Measurements from ENCODE around the gene LIN7B. TPM values are rescaled to one million over a fixed set of nuclear protein-coding genes. Genes with fewer than 3 reads are reported as not detected.
"Not testable (repeated sequence)": the region's sequence is repeated elsewhere in the genome, so short reads cannot be mapped to it uniquely, and the experiment has no call there.

The LIN7B gene, protein sequence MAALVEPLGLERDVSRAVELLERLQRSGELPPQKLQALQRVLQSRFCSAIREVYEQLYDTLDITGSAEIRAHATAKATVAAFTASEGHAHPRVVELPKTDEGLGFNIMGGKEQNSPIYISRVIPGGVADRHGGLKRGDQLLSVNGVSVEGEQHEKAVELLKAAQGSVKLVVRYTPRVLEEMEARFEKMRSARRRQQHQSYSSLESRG
- 4.9 and 7.8 TPM in 2 replicates for total RNA-seq

DNA sequence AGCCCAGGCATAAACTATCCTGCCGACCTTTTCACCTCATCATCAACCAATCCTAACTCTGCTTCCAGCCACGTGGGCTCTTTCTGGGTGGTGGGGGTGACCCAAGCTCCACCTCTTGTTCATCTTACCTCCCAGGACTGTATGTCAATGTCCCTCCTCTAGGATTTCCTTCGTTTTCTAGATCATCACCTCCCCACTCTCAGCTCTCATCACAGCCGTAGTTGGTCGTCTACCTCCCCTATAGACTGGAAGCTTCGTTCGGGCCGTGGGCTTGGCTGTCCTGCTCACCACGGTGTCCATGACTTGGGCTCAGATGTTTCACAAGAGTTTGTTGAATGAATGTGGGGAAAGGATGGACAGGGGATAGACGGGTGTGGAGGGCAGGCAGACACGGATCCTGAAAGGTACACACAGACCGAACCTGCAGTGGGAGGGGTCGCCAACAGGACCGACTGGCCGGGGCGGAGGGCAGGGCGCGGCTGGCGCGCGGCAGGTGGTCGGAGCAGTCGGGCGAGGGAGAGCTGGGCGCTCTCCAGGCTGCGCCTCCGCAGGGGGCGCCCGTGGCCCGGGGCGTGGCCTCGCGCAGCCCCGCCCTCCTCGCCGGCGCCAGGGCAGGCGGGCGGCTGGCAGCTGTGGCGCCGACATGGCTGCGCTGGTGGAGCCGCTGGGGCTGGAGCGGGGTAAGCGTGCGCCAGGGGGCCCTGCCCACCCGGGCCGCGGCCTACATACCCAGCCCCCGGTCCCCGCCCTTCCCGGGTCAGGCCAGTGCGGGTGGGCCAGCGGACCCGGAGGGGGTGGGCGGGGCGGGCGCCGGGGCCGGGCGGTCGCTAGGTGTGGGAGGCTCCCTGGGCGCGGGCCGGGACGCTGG lies at the start of gene LIN7B:
TSS of gene LIN7B (plus strand) at position 609 of the 868 bp plus-strand sequence. CDS start at position 644, 35 bp downstream.
- H3K27me3 Mint-ChIP-seq (ENCODE audit: insufficient read depth): peaks cover 2% of the 10 kb centered on the region
- H3K4me3 Mint-ChIP-seq: peak within 1 kb of the TSS; percentile 85
- H3K27ac Mint-ChIP-seq: peak within 1 kb of the TSS; percentile 53
- peaks cover 32% of the 10 kb centered on the region for H3K4me1 Mint-ChIP-seq (ENCODE audit: low read depth)
- intact Hi-C loops (cut with micrococcal nuclease): loop anchor here (1.0 to 10.0 kb wide), 4 partner anchors 14 to 479 kb away; partner anchors contain the start of genes DBP and SNRNP70
- peaks cover 4% of the 10 kb centered on the region for H3K36me3 Mint-ChIP-seq (ENCODE audit: low read depth)
- DNase-seq (ENCODE audit: low spot score): peak; percentile 74
- no peaks in the 10 kb centered on the region for H3K9me3 Mint-ChIP-seq

DNA sequence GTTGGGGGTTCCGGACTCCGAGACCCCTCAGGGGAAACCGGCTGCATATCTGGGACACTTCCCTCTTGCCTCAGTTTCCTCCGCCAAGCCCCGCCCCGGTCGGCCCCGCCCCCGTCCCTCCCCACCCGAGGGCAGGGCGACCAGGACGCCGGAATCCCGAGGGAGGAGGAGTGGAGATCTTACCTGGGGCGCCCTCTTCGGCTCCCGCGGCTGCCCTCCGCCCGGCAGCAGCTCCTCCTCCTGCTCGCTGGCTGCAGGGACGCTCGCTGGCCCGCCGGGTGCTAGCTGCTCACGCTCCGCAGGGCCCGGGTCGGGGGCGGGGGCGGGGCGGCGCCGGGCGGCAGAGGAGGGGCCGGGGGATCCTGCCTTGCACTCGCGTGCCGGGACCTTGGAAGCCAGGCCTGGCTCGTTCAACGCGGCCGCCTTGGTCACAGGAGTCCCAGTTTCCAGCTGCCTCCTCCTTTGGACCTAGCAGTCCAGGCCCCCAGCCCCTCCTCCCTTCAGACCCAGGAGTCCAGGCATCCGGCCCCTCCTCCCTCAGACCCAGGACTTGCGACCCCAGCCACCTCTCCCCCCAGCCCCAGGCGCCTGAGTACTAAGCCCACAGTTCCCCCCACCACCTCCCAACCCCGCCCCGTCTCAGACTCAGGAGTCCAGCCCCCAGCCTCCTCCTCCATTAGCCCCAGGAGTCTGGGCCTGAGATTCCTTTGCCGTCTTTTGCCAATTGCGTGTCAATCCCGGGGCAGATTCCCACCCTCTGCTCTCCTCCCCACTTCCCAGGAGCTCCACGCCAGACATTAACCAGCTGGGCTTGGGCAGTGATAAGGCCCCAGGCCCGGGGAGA lies 49.2 kb upstream of the LIN7B start, which contains the start of gene NTF4:
TSS of gene NTF4 (minus strand) at position 51 of the 844 bp plus-strand sequence. CDS start 2,821 bp downstream, outside the sequence.
- Mint-ChIP-seq H3K4me1 (ENCODE audit: low read depth) (no peaks in the 10 kb centered on the region), H3K27ac (peak within 1 kb of the TSS; percentile 10), H3K4me3 (peak within 1 kb of the TSS; percentile 13), H3K9me3 (no peaks in the 10 kb centered on the region), H3K27me3 (ENCODE audit: insufficient read depth) (peaks cover 62% of the 10 kb centered on the region), H3K36me3 (ENCODE audit: low read depth) (no peaks in the 10 kb centered on the region)
- intact Hi-C loops (cut with micrococcal nuclease): no loop called here
- no peak for DNase-seq (ENCODE audit: low spot score)

DNA sequence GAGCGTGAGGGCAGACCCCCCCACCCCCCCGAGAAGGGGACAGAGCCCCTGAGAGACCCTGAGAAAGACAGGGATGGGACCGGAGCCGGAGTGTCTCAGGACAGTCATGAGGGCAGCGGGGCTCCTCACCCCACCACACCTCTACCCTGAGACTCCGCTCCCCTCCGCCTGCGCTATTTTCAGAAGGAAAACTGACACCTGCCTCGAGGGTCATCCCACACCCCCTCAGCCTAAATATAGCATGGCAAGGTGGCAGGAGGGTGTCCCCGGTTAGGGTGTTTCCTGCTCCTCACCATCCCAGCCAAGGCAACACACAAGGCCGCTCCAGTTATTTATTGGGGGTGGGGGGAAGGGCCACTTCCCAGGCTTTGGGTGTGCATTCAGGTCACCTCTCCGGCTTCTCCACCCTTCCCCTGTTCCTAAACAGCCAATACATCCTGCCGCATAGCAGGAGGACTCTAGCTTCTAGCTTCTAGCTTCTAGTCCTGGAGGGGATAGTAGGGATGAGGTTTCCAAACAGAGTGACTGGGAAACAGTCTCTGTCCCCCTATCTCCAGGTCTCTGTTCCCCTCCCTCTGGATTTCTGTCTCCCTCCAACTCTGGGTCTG lies 48.2 kb upstream of the LIN7B start:
- Mint-ChIP-seq H3K36me3 (ENCODE audit: low read depth) (no peaks in the 10 kb centered on the region), H3K4me3 (no peak overlapping the region), H3K27me3 (ENCODE audit: insufficient read depth) (peaks cover 63% of the 10 kb centered on the region), H3K9me3 (no peaks in the 10 kb centered on the region), H3K27ac (no peak overlapping the region), H3K4me1 (ENCODE audit: low read depth) (no peaks in the 10 kb centered on the region)
- intact Hi-C loops (cut with micrococcal nuclease): no loop called here
- no peak for DNase-seq (ENCODE audit: low spot score)

DNA sequence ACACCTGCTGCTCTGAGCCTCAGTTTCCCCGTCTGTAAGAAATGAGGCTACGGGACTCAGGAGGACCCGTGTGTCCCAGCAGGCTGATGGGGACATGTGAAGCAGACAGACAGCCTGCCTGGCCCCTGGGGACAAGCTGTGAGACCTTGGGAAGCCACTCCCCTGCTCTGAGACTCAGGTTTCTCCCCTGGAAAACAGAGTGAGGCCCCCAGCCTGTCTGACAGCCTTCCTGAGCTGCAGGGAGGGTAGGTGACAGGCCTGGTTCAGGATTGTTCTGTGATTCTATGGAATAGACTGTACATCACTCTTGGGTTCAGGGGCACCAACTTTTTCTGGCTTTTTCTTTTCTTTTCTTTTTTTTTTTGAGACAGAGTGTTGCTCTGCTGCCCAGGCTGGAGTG lies 46.6 kb upstream of the LIN7B start:
- DNase-seq (ENCODE audit: low spot score): no peak
- Mint-ChIP-seq H3K9me3 (no peaks in the 10 kb centered on the region), H3K27me3 (ENCODE audit: insufficient read depth) (peaks cover 69% of the 10 kb centered on the region), H3K36me3 (ENCODE audit: low read depth) (no peaks in the 10 kb centered on the region), H3K4me3 (no peak overlapping the region), H3K4me1 (ENCODE audit: low read depth) (no peaks in the 10 kb centered on the region), H3K27ac (no peak overlapping the region)
- intact Hi-C loops (cut with micrococcal nuclease): no loop called here

DNA sequence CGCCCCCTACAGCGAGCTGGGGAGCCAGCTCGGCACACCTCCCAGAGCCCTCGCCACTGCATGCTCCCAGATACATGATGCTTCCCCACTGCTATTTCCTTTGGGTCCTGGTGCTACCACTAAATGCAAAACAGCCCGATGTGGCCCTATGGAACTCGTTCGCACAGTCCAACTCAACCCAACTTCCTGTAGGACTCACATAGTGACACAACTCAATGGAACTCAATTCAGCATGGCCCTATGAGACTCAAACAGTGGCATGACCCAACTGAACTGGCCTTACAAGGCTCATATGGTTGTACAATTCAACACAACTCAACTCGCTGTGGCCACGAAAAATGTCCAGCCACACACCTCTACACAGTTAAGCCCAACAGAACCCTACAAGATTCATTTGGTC lies 45.1 kb upstream of the LIN7B start:
- Mint-ChIP-seq H3K4me1 (ENCODE audit: low read depth) (peaks cover 10% of the 10 kb centered on the region), H3K4me3 (no peak overlapping the region), H3K27ac (no peak overlapping the region), H3K36me3 (ENCODE audit: low read depth) (peaks cover 3% of the 10 kb centered on the region), H3K27me3 (ENCODE audit: insufficient read depth) (peaks cover 75% of the 10 kb centered on the region), H3K9me3 (no peaks in the 10 kb centered on the region)
- DNase-seq (ENCODE audit: low spot score): no peak
- intact Hi-C loops (cut with micrococcal nuclease): no loop called here

DNA sequence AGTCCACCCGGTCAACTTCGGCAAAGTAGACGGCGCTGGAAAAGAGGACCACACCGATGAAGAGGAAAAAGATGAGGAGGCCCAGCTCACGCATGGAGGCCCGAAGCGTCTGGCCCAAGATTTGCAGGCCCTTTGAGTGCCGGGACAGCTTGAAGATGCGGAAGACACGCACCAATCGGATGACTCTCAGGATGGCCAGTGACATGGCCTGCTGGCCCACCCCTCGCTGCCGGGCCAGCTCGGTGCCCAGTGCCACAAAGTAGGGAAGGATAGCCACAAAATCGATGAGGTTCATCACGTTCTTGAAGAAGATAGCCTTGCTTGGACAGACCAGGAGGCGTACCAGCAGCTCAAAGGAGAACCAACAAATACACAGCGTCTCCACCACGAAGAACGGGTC lies 43.8 kb upstream of the LIN7B start:
- Mint-ChIP-seq H3K27ac (peak overlapping the region; percentile 45), H3K4me1 (ENCODE audit: low read depth) (peaks cover 10% of the 10 kb centered on the region), H3K4me3 (no peak overlapping the region), H3K36me3 (ENCODE audit: low read depth) (peaks cover 3% of the 10 kb centered on the region), H3K27me3 (ENCODE audit: insufficient read depth) (peaks cover 71% of the 10 kb centered on the region), H3K9me3 (no peaks in the 10 kb centered on the region)
- intact Hi-C loops (cut with micrococcal nuclease): no loop called here
- DNase-seq (ENCODE audit: low spot score): no peak

DNA sequence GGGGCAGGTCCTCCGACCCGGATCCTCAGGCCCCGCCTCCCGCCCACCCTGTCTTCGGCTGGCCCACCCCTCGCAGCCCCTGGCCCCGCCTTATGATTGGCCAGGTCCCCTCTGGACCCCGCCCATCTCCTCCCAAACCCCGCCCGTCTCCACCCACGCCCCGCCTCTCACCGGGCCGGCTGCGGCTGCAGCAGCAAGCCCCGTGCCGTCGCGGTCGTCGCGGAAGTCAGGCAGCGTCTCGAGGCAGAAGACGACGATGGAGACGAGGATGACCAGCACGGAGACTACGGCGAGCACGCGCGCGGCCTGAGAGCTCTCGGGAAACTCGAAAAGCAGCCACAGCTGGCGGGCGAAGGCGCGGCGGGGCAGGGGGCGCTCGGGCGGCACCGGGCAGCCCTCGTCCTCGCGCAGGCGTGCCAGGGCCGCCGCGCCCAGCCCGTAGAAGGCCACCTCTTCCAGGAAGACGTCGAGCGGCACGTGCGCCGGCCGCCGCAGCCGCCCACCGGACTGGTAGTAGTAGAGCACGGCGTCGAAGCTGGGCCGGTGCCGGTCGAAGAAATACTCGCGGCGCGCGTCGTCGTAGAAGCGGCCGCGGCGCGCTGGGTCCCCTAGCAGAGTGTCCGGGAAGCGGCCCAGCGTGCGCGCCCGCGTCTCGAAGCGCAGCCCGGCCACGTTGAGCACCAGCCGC lies 42.2 kb upstream of the LIN7B start:
- Mint-ChIP-seq H3K36me3 (ENCODE audit: low read depth) (peaks cover 3% of the 10 kb centered on the region), H3K4me3 (no peak overlapping the region), H3K27ac (no peak overlapping the region), H3K4me1 (ENCODE audit: low read depth) (peaks cover 10% of the 10 kb centered on the region), H3K27me3 (ENCODE audit: insufficient read depth) (peaks cover 56% of the 10 kb centered on the region), H3K9me3 (no peaks in the 10 kb centered on the region)
- no peak for DNase-seq (ENCODE audit: low spot score)
- intact Hi-C loops (cut with micrococcal nuclease): no loop called here

DNA sequence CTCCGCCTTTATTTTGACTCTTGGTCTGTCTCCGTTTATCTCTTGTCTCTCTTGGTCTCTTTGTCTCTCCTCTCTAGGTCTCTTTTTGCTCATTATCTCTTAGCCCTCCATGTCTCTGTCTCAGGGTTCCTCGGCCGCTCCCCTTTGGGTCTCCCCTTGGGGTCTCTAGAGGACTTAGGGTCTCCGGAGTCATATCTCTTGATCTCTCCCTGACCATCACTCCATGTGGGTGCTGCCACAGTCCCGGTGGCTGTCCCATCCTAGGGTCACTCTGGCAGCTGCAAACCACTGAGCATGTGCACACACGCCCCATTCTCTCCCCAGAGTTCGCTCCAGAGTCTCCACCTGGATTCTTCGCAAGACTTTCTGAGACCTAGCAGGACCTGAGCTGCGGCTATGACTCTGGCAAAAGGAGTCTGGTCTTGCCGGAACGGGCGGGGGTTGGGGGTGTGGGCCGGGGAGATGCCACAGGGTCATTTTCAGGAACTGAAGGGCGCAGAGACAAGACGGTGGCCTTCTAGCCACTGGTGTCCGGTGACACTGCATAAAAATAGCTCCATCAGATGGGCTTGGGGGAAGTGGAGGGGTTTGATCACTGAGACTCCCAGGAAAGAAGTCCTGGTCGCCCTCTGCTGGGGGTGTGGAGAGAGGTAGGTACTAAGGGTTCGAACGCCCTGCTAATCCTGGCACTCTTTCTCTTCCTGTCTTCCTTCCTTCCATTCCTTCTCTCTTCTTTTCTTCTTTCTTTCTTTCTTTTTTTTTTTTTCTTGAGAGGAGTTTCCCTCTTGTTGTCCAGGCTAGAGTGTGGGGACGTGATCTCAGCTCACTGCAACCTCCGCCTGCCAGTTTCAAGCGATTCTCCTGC lies 40.4 kb upstream of the LIN7B start:
- no peak overlapping the region for H3K27ac Mint-ChIP-seq

DNA sequence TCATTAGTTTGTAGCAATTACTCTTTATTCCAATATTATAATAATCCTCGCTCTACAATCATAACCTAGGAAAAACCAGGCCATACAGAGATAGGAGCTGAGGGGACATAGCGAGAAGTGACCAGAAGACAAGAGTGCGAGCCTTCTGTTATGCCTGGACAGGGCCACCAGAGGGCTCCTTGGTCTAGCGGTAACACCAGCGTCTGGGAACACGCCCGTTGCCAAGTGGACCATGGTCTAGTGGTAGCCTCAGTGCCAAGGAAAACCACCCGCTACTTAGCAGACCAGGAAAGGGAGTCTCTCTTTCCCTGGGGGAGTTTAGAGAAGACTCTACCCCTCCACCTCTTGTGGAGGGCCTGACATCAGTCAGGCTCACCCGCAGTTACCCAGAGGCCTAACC lies 39.3 kb upstream of the LIN7B start:
- H3K4me3 Mint-ChIP-seq; H3K36me3 Mint-ChIP-seq (ENCODE audit: low read depth); DNase-seq (ENCODE audit: low spot score); H3K27ac Mint-ChIP-seq; H3K9me3 Mint-ChIP-seq: not testable (repeated sequence)
- Mint-ChIP-seq H3K4me1 (ENCODE audit: low read depth) (peaks cover 10% of the 10 kb centered on the region), H3K27me3 (ENCODE audit: insufficient read depth) (peaks cover 33% of the 10 kb centered on the region)
- intact Hi-C loops (cut with micrococcal nuclease): loop anchor here (1.0 kb wide), 1 partner anchor 71 kb away; no protein-coding TSS in a partner anchor

More for the DNA sequence above, 40.4 kb upstream of the LIN7B start:
- no peaks in the 10 kb centered on the region for H3K9me3 Mint-ChIP-seq
- peaks cover 3% of the 10 kb centered on the region for H3K36me3 Mint-ChIP-seq (ENCODE audit: low read depth)
- DNase-seq (ENCODE audit: low spot score): no peak
- peaks cover 42% of the 10 kb centered on the region for H3K27me3 Mint-ChIP-seq (ENCODE audit: insufficient read depth)
- H3K4me1 Mint-ChIP-seq (ENCODE audit: low read depth): peaks cover 10% of the 10 kb centered on the region
- intact Hi-C loops (cut with micrococcal nuclease): no loop called here
- H3K4me3 Mint-ChIP-seq: peak overlapping the region; percentile 42

DNA sequence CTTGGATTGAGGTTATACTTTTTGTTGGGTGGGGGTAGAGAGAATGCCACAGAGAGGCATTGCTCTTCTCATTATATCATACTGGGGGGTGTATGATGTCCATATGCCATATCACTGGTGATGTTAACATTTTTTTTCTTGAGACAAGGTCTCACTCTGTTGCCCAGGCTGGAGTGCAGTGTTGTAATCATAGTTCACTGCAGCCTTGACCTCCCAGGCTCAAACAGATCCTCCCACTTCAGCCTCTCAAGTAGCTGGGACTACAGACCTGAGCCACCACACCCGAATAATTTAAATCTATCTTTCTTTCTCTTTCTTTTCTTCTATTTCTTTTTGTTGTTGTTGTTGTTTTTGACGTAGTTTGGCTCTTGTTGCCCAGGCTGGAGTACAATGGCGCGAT lies 33.8 kb upstream of the LIN7B start:
- Mint-ChIP-seq H3K27ac (no peak overlapping the region), H3K4me1 (ENCODE audit: low read depth) (peaks cover 5% of the 10 kb centered on the region), H3K36me3 (ENCODE audit: low read depth) (no peaks in the 10 kb centered on the region), H3K4me3 (no peak overlapping the region), H3K9me3 (no peaks in the 10 kb centered on the region), H3K27me3 (ENCODE audit: insufficient read depth) (peaks cover 2% of the 10 kb centered on the region)
- DNase-seq (ENCODE audit: low spot score): no peak
- intact Hi-C loops (cut with micrococcal nuclease): no loop called here

DNA sequence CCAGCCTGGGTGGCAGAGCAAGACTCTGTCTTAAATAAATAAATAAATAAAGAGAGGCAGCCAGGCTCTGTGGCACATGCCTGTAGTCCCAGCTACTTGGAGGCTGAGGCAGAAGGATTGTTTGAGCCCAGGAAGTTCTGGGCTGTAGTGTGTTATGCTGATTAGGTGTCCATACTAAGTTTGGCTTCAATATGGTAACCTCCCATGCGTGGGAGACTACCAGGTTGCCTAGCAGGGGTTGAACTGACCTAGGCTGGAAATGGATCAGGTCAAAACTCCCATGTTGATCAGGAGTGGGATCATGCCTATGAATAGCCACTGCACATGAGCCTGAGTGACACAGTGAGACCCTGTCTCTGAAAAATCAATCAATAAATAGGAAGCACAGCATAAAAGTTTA lies 32.9 kb upstream of the LIN7B start:
- Mint-ChIP-seq H3K4me1 (ENCODE audit: low read depth) (peaks cover 10% of the 10 kb centered on the region), H3K9me3 (no peaks in the 10 kb centered on the region), H3K27ac (no peak overlapping the region), H3K36me3 (ENCODE audit: low read depth) (peaks cover 6% of the 10 kb centered on the region), H3K4me3 (no peak overlapping the region), H3K27me3 (ENCODE audit: insufficient read depth) (peaks cover 2% of the 10 kb centered on the region)
- DNase-seq (ENCODE audit: low spot score): no peak
- intact Hi-C loops (cut with micrococcal nuclease): no loop called here

Data from activated T-helper 1 cell treated with anti-CD3 and anti-CD28 coated beads, Interleukin-12 subunit alpha, Interleukin-12 subunit beta, Interleukin-2, Interleukin-4 antibody, amounts not matched to agents 30 ng/mL and 10 ng/mL and 1 ng/mL, durations not matched to agents 14 hours and 24 hours and 36 hours (primary cell).